GM04503 (cell line): ENCODE measurements around the gene NPAS3.

ENCODE experiments used
- DNase-seq: peaks from one replicate; pipeline ENCODE4 v3.0.0-alpha.2; 2012; ENCODE audit warnings: low read depth

The NPAS3 gene

DNA sequence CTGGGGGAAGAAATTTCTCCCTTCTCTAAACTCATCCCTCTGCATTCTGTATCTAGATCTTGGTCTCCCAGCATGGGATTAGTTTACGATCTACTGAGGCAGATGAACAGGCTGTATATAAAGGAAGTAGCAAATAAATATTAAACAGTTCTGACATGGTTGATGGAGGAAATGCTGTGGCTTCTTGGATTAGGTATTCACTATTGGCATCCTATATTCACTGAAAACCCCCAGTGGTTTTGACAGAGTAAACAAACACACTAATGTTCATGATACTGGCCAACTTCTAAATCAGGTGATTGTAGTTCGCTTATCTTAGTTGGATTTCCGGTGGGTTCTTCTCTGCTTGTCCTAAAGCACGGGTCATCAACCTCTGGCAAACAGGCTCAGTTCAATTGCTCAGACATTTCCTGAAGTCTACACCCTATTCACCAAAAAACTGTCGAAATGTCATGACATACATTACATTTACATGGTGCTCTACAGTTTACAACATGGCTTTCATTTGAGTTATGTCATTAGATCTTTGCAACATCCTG, 578.3 kb downstream of the NPAS3 start:
- no peak for DNase-seq

DNA sequence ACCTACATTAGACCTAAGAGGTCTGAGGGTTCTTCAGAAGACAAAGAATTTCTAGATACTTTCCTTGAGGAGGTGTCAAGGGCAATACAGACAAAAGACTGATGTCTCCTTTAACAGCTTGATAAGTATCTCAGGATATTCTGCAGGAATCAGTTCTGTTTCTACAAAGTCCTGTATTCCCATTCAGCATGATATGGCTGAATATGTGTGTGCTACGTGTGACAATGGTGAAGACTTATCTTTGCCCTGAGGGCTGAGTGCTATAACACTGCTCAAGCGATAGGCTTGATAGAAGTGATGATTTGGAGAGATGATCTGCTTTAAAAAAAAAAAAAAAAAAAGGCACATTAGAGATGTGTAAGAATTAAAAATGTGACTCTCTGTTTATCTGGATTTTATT, 582.5 kb downstream of the NPAS3 start:
- no peak for DNase-seq

DNA sequence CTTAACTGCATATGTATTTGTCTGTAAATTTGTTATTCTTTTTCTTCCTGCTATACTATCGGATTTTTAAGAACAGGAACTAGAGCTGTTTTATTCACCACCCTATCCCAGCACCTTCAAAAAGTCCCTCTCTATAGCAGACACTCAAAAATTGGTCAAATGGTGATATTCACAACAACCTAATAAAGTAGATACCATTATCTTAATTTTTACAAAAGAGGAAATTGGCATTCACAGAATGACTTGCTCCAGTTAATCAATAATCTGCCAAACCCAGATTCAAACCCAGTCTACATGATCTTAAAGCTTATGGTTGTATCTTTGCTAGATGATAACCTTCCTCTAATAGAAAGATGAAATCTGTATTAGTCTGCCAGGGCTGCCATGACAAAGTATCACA, 585.6 kb downstream of the NPAS3 start:
- DNase-seq, result no peak

DNA sequence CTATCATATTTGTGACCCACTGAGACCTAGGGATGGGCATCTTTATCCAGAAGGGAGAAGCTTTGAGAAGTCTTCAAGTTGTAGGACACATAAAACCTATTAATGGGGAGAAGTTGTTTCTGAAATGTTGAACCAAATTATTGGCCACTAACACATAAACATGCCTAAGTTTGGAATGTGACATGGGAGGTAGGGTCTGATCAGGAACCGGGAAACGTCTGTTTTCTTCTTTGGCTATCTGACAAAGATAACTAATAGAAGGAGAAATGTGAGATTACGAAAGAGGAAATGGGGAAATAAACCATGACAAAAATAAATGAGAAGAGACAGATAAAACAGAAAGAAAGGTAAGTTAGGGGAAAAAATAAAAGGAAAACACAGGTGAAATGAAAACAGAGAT, 586.9 kb downstream of the NPAS3 start:
- no peak for DNase-seq

DNA sequence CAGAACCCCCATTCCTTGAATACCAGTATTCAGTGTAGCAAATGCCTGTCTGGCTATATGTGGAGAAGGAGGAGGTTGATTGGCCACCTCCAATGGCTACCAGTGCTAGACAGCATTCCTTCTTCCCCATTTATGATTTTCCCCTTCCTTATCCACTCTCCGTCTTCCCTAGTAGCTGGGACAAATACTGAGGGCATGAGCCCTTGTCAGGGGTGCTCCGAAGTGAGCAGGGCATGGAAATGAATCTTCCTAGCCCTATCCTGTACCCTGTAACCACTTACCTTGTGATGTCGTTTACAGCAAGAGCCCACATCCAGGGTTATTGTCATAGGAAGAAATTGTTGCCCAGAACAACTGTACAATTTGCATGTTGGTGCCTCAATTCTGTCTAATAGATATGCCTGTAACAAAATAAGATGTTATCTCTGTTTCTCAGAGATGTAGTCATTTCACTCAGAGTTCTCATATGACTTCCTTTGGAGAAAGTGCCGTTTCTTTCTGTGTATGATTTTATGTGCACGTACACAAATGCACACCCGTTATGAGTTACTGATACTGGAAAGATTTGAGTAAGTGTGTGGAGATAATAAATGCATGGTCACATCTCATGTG, 588.5 kb downstream of the NPAS3 start:
- DNase-seq, result no peak

DNA sequence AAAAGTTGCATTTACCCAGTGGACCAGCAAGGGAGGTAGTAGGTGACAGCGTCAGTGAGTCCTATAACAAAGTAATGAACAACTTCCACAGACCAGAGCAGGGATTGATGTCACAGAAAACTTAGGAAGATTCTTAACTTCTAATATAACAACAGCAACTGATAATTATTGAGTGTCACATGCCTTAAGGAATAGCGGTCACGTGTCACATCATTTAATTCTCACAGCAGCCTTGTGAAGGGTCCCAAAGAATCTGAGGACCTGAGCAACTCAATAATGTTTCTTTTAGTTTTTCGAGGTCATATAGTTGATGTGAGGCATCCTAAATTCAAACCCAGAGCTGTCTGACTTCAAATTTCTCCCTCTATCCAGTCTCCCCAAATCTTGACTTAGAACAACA, 590.0 kb downstream of the NPAS3 start:
- DNase-seq, result no peak

DNA sequence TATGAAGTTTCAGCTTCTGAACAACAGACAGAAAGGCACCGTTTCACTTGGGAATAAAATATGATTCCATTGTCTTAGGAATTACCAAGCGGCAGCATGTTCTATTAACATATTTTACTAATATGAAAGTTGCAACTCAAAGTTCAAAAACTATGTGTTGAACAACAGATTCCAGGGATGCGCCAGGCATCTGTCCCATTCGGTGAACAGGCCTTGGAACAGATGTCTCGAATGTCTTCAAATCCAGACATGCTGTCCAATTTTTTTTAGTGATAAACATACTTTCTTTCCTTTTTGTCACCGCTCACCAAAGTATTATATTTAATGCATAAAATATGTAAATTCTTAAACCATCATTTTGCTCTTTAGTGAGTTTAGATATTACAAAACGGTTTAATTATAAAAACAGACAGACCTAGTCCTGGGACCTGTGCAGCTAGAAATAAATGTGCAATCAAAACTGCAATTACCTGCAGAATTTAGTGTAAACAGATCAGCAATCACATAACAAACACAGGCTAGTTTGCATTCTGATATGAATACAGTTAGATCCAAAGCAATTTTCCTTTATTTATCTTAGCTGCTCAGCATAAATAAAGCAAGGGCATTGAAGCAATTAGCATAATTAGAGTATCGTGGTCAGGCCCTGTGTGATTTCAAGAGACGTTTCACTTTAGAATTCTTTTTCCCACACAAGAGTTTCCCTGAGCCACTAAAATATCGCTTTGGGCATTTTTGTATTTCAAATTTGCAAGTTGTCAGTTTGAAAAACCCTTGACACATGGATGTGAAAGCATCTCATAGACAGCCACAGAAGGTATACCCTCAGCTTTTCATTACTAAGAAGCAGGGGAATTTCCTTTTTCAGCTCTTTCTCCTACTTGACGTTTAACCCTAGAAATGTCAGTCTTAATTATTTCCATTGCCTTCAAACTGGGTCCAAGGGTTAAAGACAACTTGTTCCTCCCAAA, 591.4 kb downstream of the NPAS3 start:
- no peak for DNase-seq

DNA sequence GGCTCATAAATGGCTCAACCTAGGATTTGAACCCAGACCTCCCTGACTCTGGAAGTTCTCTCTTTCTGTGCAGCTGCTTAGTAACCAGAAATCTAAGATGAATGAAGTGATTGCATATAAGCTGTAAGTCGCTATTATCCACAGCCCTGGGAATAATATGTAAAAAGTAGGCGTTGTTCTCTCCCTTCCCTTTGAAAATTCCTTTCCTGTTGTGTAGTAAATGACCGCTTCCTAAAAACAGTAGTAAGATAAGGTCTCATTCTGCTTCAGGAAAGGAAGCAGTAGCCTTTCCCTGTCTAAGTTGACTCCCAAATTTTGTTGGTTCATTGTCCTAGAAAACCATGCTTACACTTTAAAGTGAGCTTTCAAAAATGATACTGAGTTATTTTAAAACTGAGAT, 593.9 kb downstream of the NPAS3 start:
- no peak for DNase-seq

DNA sequence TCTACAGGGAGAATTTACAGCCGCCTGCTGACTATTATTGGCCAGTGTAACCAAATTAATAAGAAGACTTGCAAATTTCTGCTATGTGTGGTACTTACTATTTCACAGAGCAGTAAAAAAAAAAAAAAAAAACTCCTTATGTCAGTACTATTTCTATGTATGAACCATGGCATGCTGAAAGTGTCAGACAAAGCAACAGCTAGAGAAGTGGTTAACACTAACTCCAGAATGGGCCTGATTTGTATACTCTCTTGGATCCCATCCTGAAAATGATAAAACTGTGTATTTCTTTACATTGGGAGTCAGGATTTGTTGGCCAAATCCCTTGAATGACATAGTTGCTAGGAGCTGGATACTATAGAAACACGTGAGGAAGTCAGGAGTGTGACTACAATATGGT, 595.4 kb downstream of the NPAS3 start:
- no peak for DNase-seq

DNA sequence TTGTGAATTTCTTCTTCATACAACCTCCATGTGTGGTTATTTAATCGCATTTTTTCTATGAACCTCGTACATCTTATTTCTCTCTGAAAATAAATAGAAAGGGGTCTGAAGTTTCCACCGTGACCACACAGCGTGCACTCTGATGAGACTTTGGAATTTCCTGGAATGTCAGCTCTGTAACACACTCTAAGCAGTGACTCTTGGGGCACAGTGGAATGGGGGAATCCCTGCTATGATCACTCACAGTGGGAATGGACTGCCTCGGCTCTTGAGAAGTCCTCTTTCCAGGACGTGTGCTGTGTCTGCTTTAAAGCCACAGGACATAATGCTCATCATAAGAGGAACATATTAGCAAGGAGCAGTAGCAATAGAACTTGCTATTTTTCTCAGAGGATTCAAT, 596.0 kb downstream of the NPAS3 start:
- DNase-seq, result no peak

DNA sequence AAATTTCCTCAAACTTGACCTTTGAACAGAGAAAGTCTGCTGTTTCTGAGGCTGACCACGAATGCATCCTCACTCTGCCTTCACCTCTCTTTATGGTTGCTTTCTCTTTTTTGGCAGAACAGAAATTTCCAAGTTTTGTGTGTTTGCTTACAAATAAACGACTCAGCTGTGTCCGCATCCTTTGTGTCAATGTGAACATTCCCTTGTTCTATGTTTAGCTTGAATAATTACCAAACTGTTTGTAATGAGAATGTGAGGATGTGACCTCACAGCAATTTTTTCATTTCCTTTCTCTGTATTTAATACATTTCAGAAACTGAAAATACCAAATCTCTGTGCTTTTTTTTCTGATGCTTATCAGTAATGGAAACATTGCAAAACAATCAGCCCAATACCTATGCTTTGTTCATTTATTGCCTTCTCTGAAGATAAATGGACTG, 601.3 kb downstream of the NPAS3 start:
- no peak for DNase-seq

DNA sequence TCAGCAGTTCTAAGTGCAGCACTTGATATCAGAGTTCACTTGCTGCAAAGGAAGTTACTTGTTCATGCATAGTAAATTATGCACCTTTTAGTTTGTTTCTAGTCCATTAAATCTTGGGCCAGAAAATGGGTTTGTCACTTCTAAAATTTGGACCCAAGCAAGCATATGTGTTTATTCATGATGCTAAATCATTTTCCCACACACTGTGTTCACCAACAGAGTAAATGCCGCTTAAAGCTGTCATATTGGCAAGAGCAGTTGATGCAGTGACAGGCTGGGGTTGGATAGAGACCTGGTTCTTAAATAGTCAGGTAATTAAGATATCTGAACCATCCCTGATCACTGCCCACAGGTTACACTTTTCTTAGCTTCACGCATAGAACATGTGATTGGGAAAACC, 602.5 kb downstream of the NPAS3 start:
- DNase-seq, result no peak

DNA sequence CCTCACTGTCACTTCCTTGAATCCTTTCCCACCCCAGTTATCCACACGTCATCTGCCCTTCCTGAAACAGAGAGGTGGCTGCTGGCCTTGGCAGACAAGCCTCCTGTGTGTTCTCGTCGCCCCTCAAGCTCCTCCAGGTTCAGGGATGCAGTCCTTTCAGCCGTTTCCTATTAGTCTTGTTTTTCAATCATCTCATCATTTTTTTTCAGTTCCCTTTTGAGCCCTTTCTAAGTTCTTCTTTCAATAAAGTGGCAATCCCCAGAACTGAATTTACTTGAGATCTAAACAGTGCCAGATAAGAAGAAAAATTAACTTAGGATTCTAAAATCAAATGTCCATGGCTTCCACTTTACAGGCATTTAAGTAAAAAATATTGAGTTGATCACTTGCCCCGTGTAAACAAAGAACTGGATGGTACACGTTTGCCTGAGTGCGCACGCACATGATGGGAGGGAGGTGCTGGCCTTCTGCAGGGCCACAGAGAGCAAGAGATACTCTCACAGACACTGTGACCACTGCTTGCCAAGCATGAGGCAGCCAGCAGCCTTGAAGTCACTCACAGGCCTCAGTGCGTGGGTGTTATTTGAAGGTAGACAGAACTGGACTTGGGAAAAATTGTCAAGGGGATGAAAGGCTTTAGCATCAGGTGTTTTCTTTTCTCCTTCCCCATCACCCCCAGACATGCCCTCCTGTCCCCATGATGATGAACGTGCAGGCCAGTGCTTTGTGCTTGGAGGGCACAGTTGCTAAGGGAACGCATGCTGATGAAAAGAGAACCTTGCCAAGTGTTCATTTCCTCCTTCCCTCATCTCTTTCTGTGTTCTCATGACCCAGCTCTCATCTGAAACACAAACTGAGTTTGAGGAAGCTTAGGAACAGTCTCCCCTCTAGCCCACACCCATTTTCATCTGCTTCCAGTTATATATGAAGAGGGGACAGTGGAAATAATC, 603.9 kb downstream of the NPAS3 start:
- no peak for DNase-seq

DNA sequence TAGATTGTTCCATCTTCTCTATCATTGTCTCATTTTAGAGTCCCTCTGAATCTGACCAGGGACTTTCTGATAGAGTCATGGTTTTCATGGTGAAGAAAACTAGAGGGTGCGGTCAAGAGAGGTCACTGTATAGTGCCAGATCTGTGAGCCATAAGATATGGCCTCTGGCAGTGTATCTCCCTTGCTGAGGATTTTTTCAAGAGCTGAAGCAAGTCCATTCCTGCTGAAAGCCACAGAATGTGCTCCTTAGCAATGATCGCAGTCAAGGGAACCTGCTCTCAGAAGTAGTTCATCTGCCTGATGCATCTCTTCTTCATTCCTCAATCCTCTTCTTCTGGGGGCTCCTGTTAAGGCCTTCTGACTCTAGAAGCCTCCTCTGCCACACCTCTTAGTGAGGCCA, 607.0 kb downstream of the NPAS3 start:
- DNase-seq, result no peak

DNA sequence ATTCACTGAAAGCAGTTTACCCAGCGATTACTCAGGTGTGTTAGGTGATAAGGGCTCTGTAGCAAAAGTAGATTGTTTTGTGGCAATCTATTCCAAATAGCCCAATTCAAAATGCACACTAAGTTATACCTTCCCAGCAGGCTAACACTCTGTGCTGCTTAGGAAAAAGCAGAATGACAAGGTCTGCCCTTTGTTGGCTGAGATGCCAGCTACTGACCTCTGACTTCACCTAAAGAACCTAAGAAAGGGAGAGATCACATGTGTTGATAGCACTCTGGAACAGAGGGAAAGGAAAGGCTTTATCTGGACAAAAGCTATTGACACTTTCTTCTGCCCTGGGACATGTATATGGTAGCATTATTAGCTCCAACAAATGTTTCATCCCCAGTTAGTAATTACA, 609.9 kb downstream of the NPAS3 start:
- DNase-seq, result no peak

DNA sequence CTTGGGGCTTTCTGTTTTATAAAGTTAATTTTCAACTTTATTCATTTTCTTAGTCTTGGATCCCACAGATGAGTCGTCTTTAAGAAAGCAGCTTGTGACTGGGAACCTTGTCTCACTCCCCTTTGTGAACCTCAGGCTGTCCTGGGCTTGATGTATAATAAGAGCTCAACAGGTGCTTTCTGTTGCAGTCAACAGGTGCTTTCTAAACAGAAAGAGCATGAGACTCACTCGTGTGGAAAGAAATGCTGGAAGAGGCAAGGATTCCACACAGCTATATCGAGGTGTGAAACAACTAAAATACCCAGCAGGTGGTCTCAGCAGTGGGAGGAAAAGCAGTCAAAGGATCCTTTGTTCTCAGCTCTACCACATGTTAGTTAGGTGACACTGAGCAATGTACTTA, 613.3 kb downstream of the NPAS3 start:
- DNase-seq, result no peak

DNA sequence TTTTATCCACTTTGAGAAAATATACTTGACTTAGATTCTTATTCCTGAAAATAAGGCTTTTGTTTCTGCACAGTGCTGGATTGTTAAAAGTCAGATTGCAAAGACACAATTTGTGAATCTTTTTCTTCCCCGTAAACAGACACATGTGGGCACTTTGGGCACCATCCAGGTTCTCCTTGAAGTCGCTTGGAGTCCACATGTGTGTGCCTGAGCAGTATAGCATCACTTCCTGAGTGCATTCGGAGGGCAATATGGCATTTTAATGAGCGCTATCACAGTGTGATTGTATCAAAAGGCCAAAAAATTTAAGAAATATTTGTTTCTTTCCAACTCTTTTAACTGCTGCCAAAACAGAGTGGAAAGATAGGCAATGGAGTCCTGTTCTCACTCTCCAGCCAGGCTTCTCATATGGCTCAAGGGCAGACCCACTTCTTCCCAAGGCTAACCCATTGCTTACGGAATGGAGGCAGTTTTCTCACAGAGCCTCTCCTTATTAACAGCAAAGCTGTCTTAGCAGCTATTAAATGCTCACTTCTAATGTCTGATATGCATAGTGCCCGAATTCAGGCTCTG, 615.1 kb downstream of the NPAS3 start:
- DNase-seq, result no peak

DNA sequence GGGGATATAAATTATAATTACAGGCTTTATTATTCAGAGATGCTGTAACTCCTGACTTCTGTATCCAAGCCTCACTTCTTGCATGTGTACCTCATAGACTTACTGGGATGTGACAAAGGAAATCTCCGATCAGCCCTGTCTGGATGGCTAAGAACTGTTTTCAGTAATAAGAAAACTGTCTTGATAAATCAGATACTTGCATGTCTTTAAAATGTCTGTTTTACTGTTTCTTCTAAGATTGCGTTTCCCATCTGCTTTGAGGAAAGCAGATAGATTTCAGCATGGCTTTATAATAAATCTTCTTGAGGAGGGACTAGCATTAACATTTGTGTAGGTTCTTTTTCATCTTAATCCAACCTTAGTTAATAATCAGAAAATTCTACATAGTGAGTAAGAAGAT, 616.3 kb downstream of the NPAS3 start:
- no peak for DNase-seq

DNA sequence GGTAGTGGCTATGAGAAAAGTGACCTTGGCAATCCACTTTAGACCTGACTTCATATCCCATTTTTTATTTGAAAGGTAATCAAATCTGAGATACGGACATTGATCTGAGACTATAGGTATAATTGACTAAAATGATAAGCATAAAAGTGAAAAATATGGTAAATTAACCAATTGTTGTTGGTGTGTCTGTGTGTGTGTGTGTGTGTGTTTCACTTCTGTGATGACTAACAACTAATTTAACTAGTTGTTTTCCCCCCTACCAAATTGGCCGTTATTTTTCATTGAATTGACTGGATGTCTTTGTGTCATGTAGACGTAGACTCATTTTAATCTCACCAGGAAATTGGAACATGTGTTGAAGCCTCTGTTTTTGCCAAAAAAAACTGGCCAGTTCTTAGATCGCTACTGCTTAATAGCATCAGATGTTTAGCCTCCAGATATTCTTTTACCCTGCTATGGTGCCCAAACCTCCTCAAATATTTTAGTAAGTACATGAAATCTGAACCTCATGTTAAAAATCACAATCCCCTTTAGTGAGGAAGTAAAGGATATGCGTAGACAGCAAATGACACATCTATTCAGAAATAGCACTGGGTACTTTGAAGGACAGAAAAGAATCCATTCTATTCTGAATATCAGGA, 617.2 kb downstream of the NPAS3 start:
- DNase-seq, result no peak

DNA sequence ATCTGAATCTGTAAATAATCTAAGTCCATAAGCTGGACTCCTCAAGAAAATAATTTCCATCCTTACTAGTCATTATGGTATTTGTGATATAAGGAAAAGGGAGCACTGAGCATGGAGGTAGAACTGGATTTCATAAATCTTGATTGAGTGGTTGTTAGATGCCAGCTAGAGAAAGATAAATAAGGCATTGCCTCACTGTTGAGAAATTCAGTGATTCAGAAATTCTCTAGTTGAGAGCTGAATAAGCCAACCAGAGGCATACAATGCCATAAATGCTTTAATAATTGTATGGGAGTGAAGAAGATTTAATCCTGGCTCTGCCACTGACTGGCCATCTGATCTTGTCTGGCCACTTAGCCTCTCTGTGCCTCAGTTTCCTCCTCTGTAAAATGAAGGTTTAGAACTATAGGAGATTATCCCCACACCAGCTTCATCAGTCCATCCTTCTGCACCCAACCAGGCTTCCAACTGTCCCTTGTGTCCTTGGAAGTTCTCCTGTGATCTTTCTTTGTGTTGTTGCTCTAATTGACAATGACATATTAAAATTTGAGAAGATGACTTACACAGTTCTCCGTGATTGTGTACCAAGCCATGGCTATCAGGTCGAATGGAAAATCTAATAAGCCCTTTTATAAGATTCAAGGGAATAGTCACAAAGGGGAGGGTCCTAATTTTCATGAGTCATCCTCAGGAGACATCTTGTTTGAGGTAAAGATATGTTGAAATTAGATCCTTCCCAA, 617.9 kb downstream of the NPAS3 start:
- peak; percentile 35 for DNase-seq
